CD14-positive monocyte (primary cell): Measurements from ENCODE around the gene MAFG. TPM values are rescaled to one million over a fixed set of nuclear protein-coding genes. Genes with fewer than 3 reads are reported as not detected.
A peak's percentile ranks its signal among the peaks of the same experiment; 100 is the strongest.

Experiments used
- DNase-seq, 3 donors: peaks; one replicate each; pipeline ENCODE4 v3.0.0-alpha.2; 2011 to 2022
- H2AFZ ChIP-seq: 2 replicates; pipeline ENCODE4 v1.6.0; 2012; ENCODE audit warnings: mild to moderate bottlenecking, low read depth, low read length, inconsistent platforms; ENCODE audit not compliant: insufficient read depth, poor library complexity, severe bottlenecking
- H3K27ac ChIP-seq, 2 donors: 1 replicate in 1 of 2; 2 replicates in 1 of 2; pipeline ENCODE4 v1.5.1; 2012 to 2013; ENCODE audit warnings: low read length in 2 of 2, control low read depth in 1 of 2, inconsistent platforms in 1 of 2, low read depth in 1 of 2, mild to moderate bottlenecking in 1 of 2
- H3K27me3 ChIP-seq, 2 donors: one replicate each; pipeline versions ENCODE4 v1.6.0 to v1.6.1; 2011 to 2013; ENCODE audit warnings: low read length in 2 of 2; ENCODE audit not compliant: control insufficient read depth in 2 of 2, insufficient read depth in 2 of 2
- H3K36me3 ChIP-seq, 2 donors: replicated peaks in 1 of 2; 1 replicate in 1 of 2; 2 replicates in 1 of 2; pipeline versions ENCODE4 v1.5.1 to v1.6.1; 2012 to 2013; ENCODE audit warnings: low read length in 2 of 2, control low read depth in 1 of 2, inconsistent platforms in 1 of 2, mild to moderate bottlenecking in 1 of 2; ENCODE audit not compliant: insufficient read depth in 2 of 2, control insufficient read depth in 1 of 2
- H3K4me1 ChIP-seq, 2 donors: 1 replicate in 1 of 2; 2 replicates in 1 of 2; pipeline versions ENCODE4 v1.5.1 to v1.6.1; 2012 to 2013; ENCODE audit warnings: low read length in 2 of 2, control low read depth in 1 of 2, inconsistent platforms in 1 of 2, mild to moderate bottlenecking in 1 of 2, moderate library complexity in 1 of 2; ENCODE audit not compliant: insufficient read depth in 2 of 2, control insufficient read depth in 1 of 2
- H3K4me2 ChIP-seq: replicated peaks from 2 replicates; pipeline ENCODE3; 2012; ENCODE audit warnings: low read length, moderate library complexity, mild to moderate bottlenecking; ENCODE audit not compliant: poor library complexity, severe bottlenecking; ENCODE audit errors: extremely low read depth
- H3K4me3 ChIP-seq, 3 experiments: fragments of 200-600 bp in 1 of 3; sonication (generic) in 1 of 3; replicated peaks in 1 of 3; 1 replicate in 2 of 3; 2 replicates in 1 of 3; pipeline ENCODE4 v1.5.1; 2011 to 2013; ENCODE audit warnings: low read length in 3 of 3, mild to moderate bottlenecking in 3 of 3, control low read depth in 2 of 3, low read depth in 2 of 3, inconsistent platforms in 1 of 3, moderate library complexity in 1 of 3
- H3K79me2 ChIP-seq: 2 replicates; pipeline ENCODE4 v1.6.0; 2012; ENCODE audit warnings: mild to moderate bottlenecking, control low read depth, inconsistent platforms, low read length, moderate library complexity; ENCODE audit not compliant: insufficient read depth
- H3K9ac ChIP-seq: 2 replicates; pipeline ENCODE4 v1.6.0; 2017; ENCODE audit warnings: low read length, mild to moderate bottlenecking; ENCODE audit not compliant: insufficient read depth, poor library complexity, severe bottlenecking
- H3K9me3 ChIP-seq, 2 donors: replicated peaks in 1 of 2; 1 replicate in 1 of 2; 2 replicates in 1 of 2; pipeline versions ENCODE4 v1.5.1 to v1.6.1; 2012 to 2013; ENCODE audit warnings: low read length in 2 of 2, control low read depth in 1 of 2; ENCODE audit not compliant: control insufficient read depth in 1 of 2, insufficient read depth in 1 of 2
- H4K20me1 ChIP-seq: 2 replicates; pipeline ENCODE4 v1.6.0; 2012; ENCODE audit warnings: mild to moderate bottlenecking, low read length, control low read depth, moderate library complexity; ENCODE audit not compliant: insufficient read depth
- H3K27ac Mint-ChIP-seq, 7 donors: one replicate each; pipeline ENCODE4 v1.8.0; 2020; ENCODE audit warnings: mild to moderate bottlenecking in 7 of 7, mixed read lengths in 7 of 7, moderate library complexity in 6 of 7, inconsistent platforms in 2 of 7
- H3K27me3 Mint-ChIP-seq, 3 donors: one replicate each; pipeline ENCODE4 v1.8.0; 2021 to 2022; ENCODE audit warnings: low read depth in 3 of 3, mild to moderate bottlenecking in 3 of 3, mixed read lengths in 3 of 3, moderate library complexity in 3 of 3, inconsistent platforms in 1 of 3
- H3K36me3 Mint-ChIP-seq, 2 donors: one replicate each; pipeline ENCODE4 v1.8.0; 2020; ENCODE audit warnings: mixed read lengths in 2 of 2, inconsistent platforms in 1 of 2, mild to moderate bottlenecking in 1 of 2
- H3K4me1 Mint-ChIP-seq: one replicate; pipeline ENCODE4 v1.8.0; 2020; ENCODE audit warnings: mild to moderate bottlenecking, mixed read lengths
- H3K4me3 Mint-ChIP-seq, 2 donors: one replicate each; pipeline ENCODE4 v1.8.0; 2020; ENCODE audit warnings: mild to moderate bottlenecking in 2 of 2, mixed read lengths in 2 of 2, moderate library complexity in 1 of 2
- H3K9me3 Mint-ChIP-seq, 7 donors: one replicate each; pipeline ENCODE4 v1.8.0; 2020 to 2022; ENCODE audit warnings: mixed read lengths in 7 of 7, mild to moderate bottlenecking in 6 of 7, moderate library complexity in 6 of 7, inconsistent platforms in 2 of 7
- WGBS: methylation state at CpG from one replicate; pipeline ENCODE4 v1.1.5; 2013; ENCODE audit warnings: missing lambda C conversion rate; ENCODE audit not compliant: insufficient coverage; 5-methylcytosine and 5-hydroxymethylcytosine counted together
- intact Hi-C, 2 donors: fragments of 100-400 bp; cut with micrococcal nuclease; formaldehyde crosslinking; loops; one replicate each; pipeline versions ENCODE4 v1.15.0 to v1.15.1; 2023
- polyA plus RNA-seq, 3 donors: library from polyadenylated mRNA; depleted of rRNA in 1 of 3; unstranded in 2 of 3; stranded (reverse) in 1 of 3; fragments of 300-500 nt in 2 of 3; fragments of >200 nt in 1 of 3; fragmentation: Illumina TruSeq in 2 of 3; gene quantifications; 1 replicate in 2 of 3; 2 replicates in 1 of 3; pipeline ENCODE4 v1.2.3, GENCODE V29; 2012 to 2021
- TF ChIP-seq, protein P1 (sequence below): fragments of 200-600 bp; IDR thresholded peaks from one replicate; pipeline ENCODE4 v1.8.0; 2022; ENCODE audit warnings: antibody characterized with exemption, mild to moderate bottlenecking

MAFG gene
- polyA plus RNA-seq, 3 donors: 7.4 to 66.0 (median 7.6) TPM

DNA sequence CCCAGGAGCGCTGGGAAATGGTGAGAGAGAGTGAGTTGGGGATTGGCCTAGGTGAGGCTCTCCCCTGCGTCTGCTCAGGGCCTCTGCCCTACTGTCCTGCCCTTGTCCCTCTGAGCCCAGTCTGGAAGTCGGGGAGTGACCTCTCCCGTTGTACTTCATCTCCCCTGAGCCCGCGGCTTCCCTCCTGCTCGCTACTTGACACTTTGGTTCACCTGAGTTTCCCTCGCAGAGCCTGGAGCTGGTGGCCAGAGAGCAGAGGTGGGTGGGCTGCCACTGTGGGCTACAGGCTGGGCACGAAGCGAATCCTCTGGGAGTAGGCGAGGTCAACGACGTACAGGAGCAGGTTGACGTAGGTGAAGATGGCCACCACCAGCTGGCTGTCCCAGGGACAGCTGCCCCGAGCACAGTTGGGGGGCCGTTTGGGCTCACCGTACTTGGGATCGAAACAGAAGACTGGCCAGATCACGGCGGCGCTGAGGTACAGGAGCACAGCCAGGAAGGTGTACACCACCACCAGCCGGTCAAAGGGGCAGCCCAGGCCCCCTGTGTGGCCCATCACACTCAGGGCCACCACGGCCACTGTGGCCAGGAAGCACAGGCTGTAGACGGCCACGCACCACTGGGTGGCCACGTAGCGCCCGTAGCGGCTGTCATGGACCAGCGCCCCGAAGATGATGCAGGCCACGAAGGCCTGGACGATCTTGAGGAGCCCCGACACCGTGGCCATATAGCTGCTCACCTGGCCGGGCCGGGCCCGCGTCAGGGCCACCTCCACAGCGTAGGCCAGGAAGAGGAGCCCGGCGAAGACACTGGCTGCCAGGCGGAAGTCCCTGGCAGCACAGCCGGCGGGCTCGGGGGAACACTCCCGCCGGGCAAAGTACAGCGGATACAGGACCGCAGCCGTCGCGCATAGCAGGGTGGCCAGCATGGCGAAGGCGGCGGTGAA, 13.3 kb upstream of the MAFG start:
- Histone ChIP-seq H3K4me1 (peaks cover 10 to 16% of the 10 kb centered on the region in 2 donors), H3K27me3 (peaks cover 0 to 23% of the 10 kb centered on the region in 2 donors), H4K20me1 (no peaks in the 10 kb centered on the region), H3K36me3 (no peaks in the 10 kb centered on the region), H3K9ac (no peak overlapping the region), H3K27ac (no peak overlapping the region), H3K79me2 (no peaks in the 10 kb centered on the region), H3K4me3 (no peak overlapping the region), H3K9me3 (no peaks in the 10 kb centered on the region), H3K4me2 (no peak overlapping the region), H2AFZ (no peak overlapping the region)
- TF ChIP-seq, protein P1, sequence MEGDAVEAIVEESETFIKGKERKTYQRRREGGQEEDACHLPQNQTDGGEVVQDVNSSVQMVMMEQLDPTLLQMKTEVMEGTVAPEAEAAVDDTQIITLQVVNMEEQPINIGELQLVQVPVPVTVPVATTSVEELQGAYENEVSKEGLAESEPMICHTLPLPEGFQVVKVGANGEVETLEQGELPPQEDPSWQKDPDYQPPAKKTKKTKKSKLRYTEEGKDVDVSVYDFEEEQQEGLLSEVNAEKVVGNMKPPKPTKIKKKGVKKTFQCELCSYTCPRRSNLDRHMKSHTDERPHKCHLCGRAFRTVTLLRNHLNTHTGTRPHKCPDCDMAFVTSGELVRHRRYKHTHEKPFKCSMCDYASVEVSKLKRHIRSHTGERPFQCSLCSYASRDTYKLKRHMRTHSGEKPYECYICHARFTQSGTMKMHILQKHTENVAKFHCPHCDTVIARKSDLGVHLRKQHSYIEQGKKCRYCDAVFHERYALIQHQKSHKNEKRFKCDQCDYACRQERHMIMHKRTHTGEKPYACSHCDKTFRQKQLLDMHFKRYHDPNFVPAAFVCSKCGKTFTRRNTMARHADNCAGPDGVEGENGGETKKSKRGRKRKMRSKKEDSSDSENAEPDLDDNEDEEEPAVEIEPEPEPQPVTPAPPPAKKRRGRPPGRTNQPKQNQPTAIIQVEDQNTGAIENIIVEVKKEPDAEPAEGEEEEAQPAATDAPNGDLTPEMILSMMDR: no peak
- intact Hi-C loops: no loop called here
- peaks cover 14% of the 10 kb centered on the region for H3K4me1 Mint-ChIP-seq
- H3K9me3 Mint-ChIP-seq: peaks cover 0 to 4% (median 0%) of the 10 kb centered on the region in 7 donors
- no peaks in the 10 kb centered on the region for H3K36me3 Mint-ChIP-seq
- H3K27ac Mint-ChIP-seq: no peak overlapping the region
- WGBS: 94% methylated on average over 55 of the region's 56 CpGs
- DNase-seq: no peak
- no peak overlapping the region for H3K4me3 Mint-ChIP-seq
- peaks cover 22 to 61% (median 38%) of the 10 kb centered on the region in 3 donors for H3K27me3 Mint-ChIP-seq

DNA sequence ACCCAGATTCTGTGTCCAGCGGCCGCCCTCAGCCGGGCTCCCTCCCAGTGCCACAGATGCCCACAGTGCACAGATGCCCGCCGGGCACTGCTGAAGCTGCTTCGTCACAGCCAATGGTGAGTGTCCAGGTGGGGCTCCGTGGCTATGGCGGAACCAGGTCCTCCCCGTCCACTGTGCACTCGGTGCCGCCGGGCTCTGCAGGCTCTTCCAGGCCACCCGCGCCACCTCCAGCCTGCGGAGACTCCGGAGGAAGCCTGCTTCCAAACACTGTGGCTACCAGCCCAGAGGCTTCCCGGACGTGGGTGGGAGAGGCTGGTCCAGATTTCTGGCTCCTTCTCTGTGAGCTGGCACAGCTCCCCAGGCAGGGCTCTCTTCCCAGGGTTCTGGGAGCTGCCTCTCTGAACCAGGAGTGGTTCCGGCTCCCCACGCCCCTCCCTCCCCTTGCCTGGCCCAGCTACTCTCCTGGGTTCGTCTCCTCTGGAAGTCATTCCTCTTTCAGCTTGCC, 12.4 kb upstream of the MAFG start:
- H3K27me3 ChIP-seq: peaks cover 0 to 23% of the 10 kb centered on the region in 2 donors
- no peak overlapping the region for H3K9ac ChIP-seq
- Mint-ChIP-seq H3K9me3 (peaks cover 0 to 4% (median 0%) of the 10 kb centered on the region in 7 donors), H3K4me1 (peaks cover 15% of the 10 kb centered on the region), H3K27me3 (peaks cover 20 to 64% (median 36%) of the 10 kb centered on the region in 3 donors), H3K4me3 (peak overlapping the region in 1 of 2 donors; percentile 26), H3K27ac (no peak overlapping the region), H3K36me3 (no peaks in the 10 kb centered on the region)
- H3K9me3 ChIP-seq: no peaks in the 10 kb centered on the region
- DNase-seq: no peak
- peaks cover 10 to 16% of the 10 kb centered on the region in 2 donors for H3K4me1 ChIP-seq
- no peaks in the 10 kb centered on the region for H3K36me3 ChIP-seq
- intact Hi-C loops: no loop called here
- H3K79me2 ChIP-seq: no peaks in the 10 kb centered on the region
- WGBS: 92% methylated on average over 13 of the region's 21 CpGs
- no peaks in the 10 kb centered on the region for H4K20me1 ChIP-seq
- H3K4me3 ChIP-seq: no peak overlapping the region
- H2AFZ ChIP-seq: no peak overlapping the region
- TF ChIP-seq, protein P1: no peak
- H3K4me2 ChIP-seq: no peak overlapping the region
- no peak overlapping the region for H3K27ac ChIP-seq
